Measurements from ENCODE around the gene TLX1.

- TF ChIP-seq CTCF (conservative IDR thresholded peaks at IDR 0.05) (no peak), EZH2 (IDR thresholded peaks at IDR 0.05; ENCODE audit: low read depth) (no peak)
Observed at GRCh38 chr10:101116754-101117153, 14.3 kb upstream of the TLX1 start.
